Spleen (tissue), 7 donors: ENCODE results near the gene FAM193A.

Source experiments
- CTCF ChIP-seq, 11 experiments: fragments of 200-600 bp in 7 of 11; fragments of 450-650 bp in 4 of 11; sonication (generic) in 4 of 11; IDR thresholded peaks in 8 of 11; conservative IDR thresholded peaks in 3 of 11; 1 replicate in 7 of 11; 2 replicates in 4 of 11; pipeline versions ENCODE4 v1.4.0 to v1.8.0; 2016 to 2021; ENCODE audit warnings: antibody characterized with exemption in 11 of 11, inconsistent platforms in 4 of 11, mild to moderate bottlenecking in 1 of 11
- POLR2AphosphoS5 ChIP-seq, 3 donors: sonication (generic); formaldehyde crosslinking; IDR thresholded peaks; one replicate each; pipeline ENCODE4 v1.5.1; 2017; ENCODE audit warnings: antibody characterized with exemption in 3 of 3
- donor health status: DM: no; HTN: no; CAD: no; lungs with moderate emphysema.
- donor health status: DM: no; HTN: no; CAD: no.
- donor health status: DM: no; HTN: no; CAD: no.

GRCh38 chr4:2688281-2688680 is 151.8 kb downstream of the FAM193A start:
- TF ChIP-seq CTCF (IDR thresholded peaks at IDR 0.05 in 8 of 11, conservative IDR thresholded peaks at IDR 0.05 in 3 of 11) (no peak), POLR2AphosphoS5 (IDR thresholded peaks at IDR 0.05) (no peak)
